Heart left ventricle (tissue), 16 donors: Measurements from ENCODE around the gene ACSF3. TPM values are rescaled to one million over a fixed set of nuclear protein-coding genes. Genes with fewer than 3 reads are reported as not detected.
A peak's percentile ranks its signal among the peaks of the same experiment; 100 is the strongest.

ENCODE experiments used
- ATAC-seq, 4 donors: fragments of 200-7000 bp; cut with Tn5 transposase; one replicate each; pipeline ENCODE4 v1.9.1; 2020 to 2022; ENCODE audit warnings: moderate library complexity in 4 of 4, mild to moderate bottlenecking in 3 of 4, moderate number of reproducible peaks in 1 of 4
- DNase-seq, 5 donors: peaks; one replicate each; pipeline ENCODE4 v3.0.0-alpha.2; 2020
- H3K27ac ChIP-seq, 12 donors: fragments of 200-600 bp; sonication (generic) in 4 of 12; one replicate each; pipeline versions ENCODE4 v1.5.0 to v1.8.0; 2016 to 2022; ENCODE audit warnings: mild to moderate bottlenecking in 2 of 12
- H3K27me3 ChIP-seq, 9 donors: fragments of 200-600 bp; sonication (generic) in 2 of 9; one replicate each; pipeline versions ENCODE4 v1.5.1 to v1.8.0; 2016 to 2022; ENCODE audit warnings: mild to moderate bottlenecking in 3 of 9
- H3K36me3 ChIP-seq, 9 donors: fragments of 200-600 bp; sonication (generic) in 2 of 9; one replicate each; pipeline versions ENCODE4 v1.5.0 to v1.8.0; 2018 to 2022; ENCODE audit warnings: mild to moderate bottlenecking in 2 of 9
- H3K4me1 ChIP-seq, 12 donors: fragments of 200-600 bp; sonication (generic) in 4 of 12; one replicate each; pipeline versions ENCODE4 v1.5.0 to v1.8.0; 2016 to 2022; ENCODE audit warnings: mild to moderate bottlenecking in 3 of 12
- H3K4me3 ChIP-seq, 12 donors: fragments of 200-600 bp; sonication (generic) in 4 of 12; one replicate each; pipeline versions ENCODE4 v1.5.0 to v1.8.0; 2017 to 2022; ENCODE audit warnings: mild to moderate bottlenecking in 9 of 12, moderate library complexity in 4 of 12
- H3K9me3 ChIP-seq, 12 donors: fragments of 200-600 bp; sonication (generic) in 4 of 12; one replicate each; pipeline versions ENCODE4 v1.5.0 to v1.8.0; 2016 to 2022; ENCODE audit warnings: mild to moderate bottlenecking in 1 of 12
- POLR2A ChIP-seq, 2 donors: fragments of 450-650 bp; IDR thresholded peaks; one replicate each; pipeline ENCODE4 v1.6.1; 2017; ENCODE audit warnings: antibody characterized with exemption in 2 of 2, mild to moderate bottlenecking in 2 of 2, moderate library complexity in 2 of 2
- WGBS, 4 donors: extraction: QIAGEN DNeasy Blood & Tissue Kit in 2 of 4; methylation state at CpG; one replicate each; pipeline versions ENCODE4 v1.1.5 to v1.1.7; 2013 to 2018; 5-methylcytosine and 5-hydroxymethylcytosine counted together
- intact Hi-C, 10 donors: fragments of 100-400 bp; cut with DNase I; formaldehyde crosslinking; loops; one replicate each; pipeline versions ENCODE4 v1.11.1 to v1.14.2; 2022
- polyA plus RNA-seq, 2 donors: library from polyadenylated mRNA; stranded (reverse); fragments of 200-250 nt; gene quantifications; one replicate each; pipeline ENCODE4 v1.2.3, GENCODE V29; 2013
- total RNA-seq, 9 donors: library from RNA; depleted of rRNA in 2 of 9; stranded (reverse); fragments of >200 nt in 2 of 9; fragmentation: NEBNext Ultra II Directional in 3 of 9; extraction: Animal tissue kit (Norgen Biotek cat#: 25700) in 3 of 9; gene quantifications; one replicate each; pipeline versions ENCODE4 v1.1.0 to v1.2.4, GENCODE V29; 2016 to 2023
- TF ChIP-seq, protein P1 (sequence below), 12 donors: fragments of 200-600 bp; sonication (generic) in 4 of 12; IDR thresholded peaks; one replicate each; pipeline versions ENCODE4 v1.5.0 to v1.8.0; 2018 to 2022; ENCODE audit warnings: antibody characterized with exemption in 12 of 12, mild to moderate bottlenecking in 5 of 12
- donor health status: ischemic (EF 13 %, LVEDD 7.1; RV severe dilation, severe dysfunction).
- donor health status: healthy with polysubstance abuse.
- donor health status: DM: no; HTN: yes; CAD: no.
- donor health status: DM: no; HTN: no; CAD: no.
- donor health status: ischemic (EF 25% LVEDD 6.9; RV normal size, moderate dysfunction).
- donor health status: ischemic (EF 25% LVEDD 5.7; RV mildly dilated, moderate dysfunction).
- donor health status: healthy.
- donor health status: DM: yes; HTN: yes; CAD: no.
- donor health status: ischemic (EF 35%, LVEDD 5.7; RV mildly dilated, moderate dysfunction).
- donor health status: nonischemic (EF 11% LVEDD 7.7; RV severe dilation, severe dysfunction).
- donor health status: DM: yes; HTN: yes; CAD: no.
- donor health status: PGD.
- donor health status: ischemic (EF 29% LVEDD 5.4; RV normal size, mild dysfunction).
- donor health status: nonischemic (EF 23%, LVEDD 6.1; RV moderate dilation, normal function).

ACSF3 gene
- total and polyA plus RNA-seq, 11 donors: 10.3 to 26.3 (median 19.3) TPM

DNA sequence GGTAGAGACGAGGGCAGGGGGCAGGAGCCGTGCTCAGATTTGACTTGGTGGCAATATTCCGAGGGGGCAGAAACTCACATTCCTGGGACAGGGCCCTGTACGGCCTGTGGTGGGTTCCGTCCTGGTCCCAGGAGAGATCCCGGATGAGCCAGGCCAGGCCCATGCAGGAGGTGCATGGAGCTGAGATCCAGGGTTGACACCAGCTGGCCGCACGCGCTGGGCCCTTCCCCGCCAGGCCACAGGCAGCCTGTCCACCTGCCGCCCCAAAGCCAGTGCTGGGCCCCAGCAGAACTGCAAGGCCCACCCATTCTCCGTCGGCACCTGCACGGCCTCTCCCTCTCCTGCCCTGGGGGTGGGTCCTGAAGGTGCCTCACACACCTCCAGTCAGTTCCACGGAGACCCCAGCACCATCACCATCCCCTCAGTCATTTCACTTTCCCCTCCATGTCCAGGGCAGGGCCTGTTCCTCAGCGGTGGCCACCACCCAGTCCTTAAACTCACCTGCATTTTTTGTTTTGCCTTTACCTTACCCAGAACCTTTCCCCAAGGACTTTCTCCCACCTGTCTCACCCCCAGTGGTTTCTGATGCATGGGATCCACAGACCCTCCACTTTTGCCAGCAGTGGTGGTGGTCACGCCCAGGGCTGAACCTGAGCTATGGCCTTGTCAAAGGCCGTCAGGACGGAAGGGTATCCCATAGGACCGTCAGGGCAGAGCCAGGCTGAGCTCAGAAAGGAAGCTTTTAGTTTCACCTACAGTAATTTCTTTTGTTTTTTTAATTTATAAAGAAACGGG is 52.8 kb downstream of the ACSF3 start:
- Histone ChIP-seq H3K9me3 (peaks cover 0 to 17% (median 4%) of the 10 kb centered on the region in 12 donors), H3K4me1 (no peaks in the 10 kb centered on the region), H3K27ac (no peak overlapping the region), H3K27me3 (no peaks in the 10 kb centered on the region), H3K4me3 (no peak overlapping the region), H3K36me3 (peaks cover 0 to 71% (median 39%) of the 10 kb centered on the region in 9 donors)
- DNase-seq (peak in 2 of 5 donors; percentile 12 to 58), ATAC-seq (no peak)
- intact Hi-C loops: no loop called here
- TF ChIP-seq, protein P1, sequence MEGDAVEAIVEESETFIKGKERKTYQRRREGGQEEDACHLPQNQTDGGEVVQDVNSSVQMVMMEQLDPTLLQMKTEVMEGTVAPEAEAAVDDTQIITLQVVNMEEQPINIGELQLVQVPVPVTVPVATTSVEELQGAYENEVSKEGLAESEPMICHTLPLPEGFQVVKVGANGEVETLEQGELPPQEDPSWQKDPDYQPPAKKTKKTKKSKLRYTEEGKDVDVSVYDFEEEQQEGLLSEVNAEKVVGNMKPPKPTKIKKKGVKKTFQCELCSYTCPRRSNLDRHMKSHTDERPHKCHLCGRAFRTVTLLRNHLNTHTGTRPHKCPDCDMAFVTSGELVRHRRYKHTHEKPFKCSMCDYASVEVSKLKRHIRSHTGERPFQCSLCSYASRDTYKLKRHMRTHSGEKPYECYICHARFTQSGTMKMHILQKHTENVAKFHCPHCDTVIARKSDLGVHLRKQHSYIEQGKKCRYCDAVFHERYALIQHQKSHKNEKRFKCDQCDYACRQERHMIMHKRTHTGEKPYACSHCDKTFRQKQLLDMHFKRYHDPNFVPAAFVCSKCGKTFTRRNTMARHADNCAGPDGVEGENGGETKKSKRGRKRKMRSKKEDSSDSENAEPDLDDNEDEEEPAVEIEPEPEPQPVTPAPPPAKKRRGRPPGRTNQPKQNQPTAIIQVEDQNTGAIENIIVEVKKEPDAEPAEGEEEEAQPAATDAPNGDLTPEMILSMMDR (IDR thresholded peaks at IDR 0.05): no peak
- no peak for TF ChIP-seq POLR2A (IDR thresholded peaks at IDR 0.05)
- 94 to 98% (median 96%) methylated on average over 15 to 21 of the region's 21 CpGs for WGBS, 4 donors

GRCh38 chr16:89147085-89147817 is 53.6 kb downstream of the ACSF3 start:
- DNase-seq (peak in 2 of 5 donors; percentile 10 to 21), ATAC-seq (no peak)
- Histone ChIP-seq H3K4me3 (no peak overlapping the region), H3K27ac (no peak overlapping the region), H3K36me3 (peaks cover 0 to 70% (median 42%) of the 10 kb centered on the region in 9 donors), H3K4me1 (no peaks in the 10 kb centered on the region), H3K27me3 (no peaks in the 10 kb centered on the region), H3K9me3 (peaks cover 0 to 17% (median 4%) of the 10 kb centered on the region in 12 donors)
- WGBS, 4 donors: 83 to 91% (median 87%) methylated on average over 9 to 11 of the region's 11 CpGs
- intact Hi-C loops: no loop called here
- TF ChIP-seq, protein P1 (IDR thresholded peaks at IDR 0.05): no peak
- TF ChIP-seq POLR2A (IDR thresholded peaks at IDR 0.05): no peak

- peaks cover 0 to 64% (median 38%) of the 10 kb centered on the region in 9 donors for H3K36me3 ChIP-seq
- intact Hi-C loops: no loop called here
- no peak overlapping the region for H3K4me3 ChIP-seq
- ATAC-seq (no peak), DNase-seq (peak in 1 of 5 donors; percentile 4)
- TF ChIP-seq, protein P1 (IDR thresholded peaks at IDR 0.05): no peak
- TF ChIP-seq POLR2A (IDR thresholded peaks at IDR 0.05): no peak
- H3K27me3 ChIP-seq: no peaks in the 10 kb centered on the region
- H3K9me3 ChIP-seq: peaks cover 0 to 17% (median 4%) of the 10 kb centered on the region in 12 donors
- peaks cover 0 to 4% (median under 1%) of the 10 kb centered on the region in 12 donors for H3K4me1 ChIP-seq
- 96 to 98% (median 97%) methylated on average over 9 of the region's 9 CpGs for WGBS, 4 donors
- no peak overlapping the region for H3K27ac ChIP-seq
These were observed 55.7 kb downstream of the ACSF3 start for GRCh38 chr16:89149386-89149785.
